ENCODE data around the gene SNAPC2.
"Not testable (repeated sequence)": the region's sequence is repeated elsewhere in the genome, so short reads cannot be mapped to it uniquely, and the experiment has no call there.

Gene SNAPC2

DNA sequence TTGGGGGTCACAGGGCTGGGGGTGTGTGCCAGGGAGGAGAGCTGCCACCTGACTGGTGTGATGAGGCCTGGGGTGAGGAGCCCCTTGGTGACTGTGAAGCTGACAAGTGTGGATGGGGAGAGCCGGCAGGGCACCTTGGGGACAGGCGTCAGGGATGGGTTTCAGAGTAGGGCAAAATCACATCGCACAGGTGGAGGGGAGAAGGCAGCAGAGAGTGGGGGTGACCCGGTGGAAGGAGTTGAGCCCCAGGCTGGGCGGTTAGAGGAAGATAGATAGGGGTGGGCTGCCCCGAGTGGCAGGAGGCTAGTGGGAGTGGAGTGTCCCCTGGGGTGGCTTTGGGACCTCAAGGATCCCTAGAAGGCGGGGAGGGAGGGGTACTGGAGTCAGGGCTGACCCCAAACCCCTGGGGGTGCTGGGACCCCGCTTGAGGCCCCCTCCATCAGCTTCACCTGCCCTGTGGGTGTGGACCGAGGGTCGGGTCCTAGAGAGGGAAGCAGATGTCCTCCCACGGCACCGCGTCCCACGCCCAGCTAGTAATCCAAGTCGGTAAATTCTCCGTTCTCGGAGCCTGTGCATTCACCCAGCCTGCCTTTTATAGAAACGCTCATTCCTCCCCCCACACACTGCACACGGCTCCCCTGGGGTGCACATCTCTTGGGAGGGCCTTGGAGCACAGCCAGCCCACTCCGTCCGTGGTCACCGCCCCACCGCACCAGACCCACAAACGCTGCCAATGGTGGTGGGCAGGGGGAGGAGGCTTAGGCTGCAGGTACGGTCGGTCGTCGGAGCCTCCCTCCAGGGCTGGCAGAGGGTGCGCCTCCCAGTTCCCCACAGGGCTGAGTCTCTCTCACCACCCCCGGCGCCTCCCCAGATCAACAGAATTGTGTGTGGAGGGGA lies 3.4 kb downstream of the SNAPC2 start:
- DNase-seq = no peak

- DNase-seq = no peak
These were observed 4.1 kb downstream of the SNAPC2 start for GRCh38 chr19:7924241-7924640.

DNA sequence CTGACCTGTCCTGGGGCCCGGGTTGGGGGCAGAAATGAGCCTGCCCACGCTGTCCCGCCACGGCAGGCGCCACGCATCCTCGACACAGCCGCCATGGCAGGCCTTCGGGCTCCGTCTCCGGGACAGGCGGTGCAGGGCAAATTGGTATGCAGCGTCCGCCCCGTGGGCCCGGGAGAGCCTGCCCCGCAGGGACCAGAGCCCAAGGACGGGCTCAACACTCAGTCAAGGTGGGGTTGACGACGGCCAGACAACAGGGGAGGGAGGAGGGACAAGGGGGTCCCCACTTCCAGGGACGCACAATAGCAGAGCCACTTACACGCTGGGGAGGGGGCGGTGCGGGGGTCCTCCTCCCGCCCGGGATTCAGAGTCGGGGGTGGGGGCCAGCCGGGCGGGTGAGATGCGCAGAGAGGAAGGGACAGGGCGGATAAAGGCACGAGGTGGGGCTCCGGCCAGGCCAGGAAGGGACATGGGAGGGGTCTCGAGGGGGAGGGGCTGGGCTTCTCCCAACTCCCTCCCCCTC lies 4.6 kb downstream of the SNAPC2 start:
- DNase-seq = no peak

DNA sequence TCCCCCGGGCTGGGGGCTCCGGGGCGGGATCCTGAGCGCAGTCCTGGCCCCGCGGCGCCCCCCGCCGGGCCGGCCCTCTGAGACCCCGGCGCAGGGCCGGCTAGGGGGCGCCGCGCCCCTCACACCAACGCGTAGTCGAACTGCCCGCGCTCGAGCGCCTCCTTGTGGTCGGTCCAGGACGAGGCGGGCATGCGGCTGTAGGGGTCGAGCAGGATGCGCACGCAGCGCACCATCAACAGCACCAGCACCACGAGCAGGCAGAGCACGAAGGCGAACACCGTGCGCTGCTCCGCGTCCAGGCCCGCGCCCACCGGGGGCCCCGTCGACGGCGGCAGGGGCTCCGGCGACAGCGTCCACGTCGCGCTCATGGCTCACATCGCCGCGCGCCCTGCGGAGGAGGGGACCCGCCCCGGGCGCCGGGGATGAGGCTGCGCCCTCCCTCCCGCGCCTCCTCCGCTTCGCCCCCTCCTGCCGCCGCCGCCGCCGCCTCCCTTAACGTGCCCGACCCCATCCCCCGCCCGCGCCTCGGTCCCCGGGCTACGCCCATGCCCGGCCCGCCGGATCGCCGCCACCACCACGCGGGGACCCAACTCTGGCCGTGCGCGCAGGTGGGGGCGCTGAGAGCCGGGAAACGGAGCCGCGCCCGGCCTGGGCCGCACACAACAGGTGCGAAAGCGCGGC lies 5.2 kb downstream of the SNAPC2 start:
- DNase-seq = peak; percentile 39

- no peak for DNase-seq
These were observed 6.0 kb downstream of the SNAPC2 start, which contains the start of gene CTXN1 for GRCh38 chr19:7926021-7926726. CTXN1 (minus strand) TSS chr19:7926135; CDS start chr19:7925538, 597 bp downstream.

GRCh38 chr19:7926727-7927604 lies 6.8 kb downstream of the SNAPC2 start:
- no peak for DNase-seq

GRCh38 chr19:7927605-7928333 lies 7.6 kb downstream of the SNAPC2 start:
- DNase-seq = no peak

- DNase-seq = no peak
These were observed 8.2 kb downstream of the SNAPC2 start for GRCh38 chr19:7928334-7928706.

GRCh38 chr19:7928741-7929701 lies 8.9 kb downstream of the SNAPC2 start:
- peak; percentile 46 for DNase-seq

DNA sequence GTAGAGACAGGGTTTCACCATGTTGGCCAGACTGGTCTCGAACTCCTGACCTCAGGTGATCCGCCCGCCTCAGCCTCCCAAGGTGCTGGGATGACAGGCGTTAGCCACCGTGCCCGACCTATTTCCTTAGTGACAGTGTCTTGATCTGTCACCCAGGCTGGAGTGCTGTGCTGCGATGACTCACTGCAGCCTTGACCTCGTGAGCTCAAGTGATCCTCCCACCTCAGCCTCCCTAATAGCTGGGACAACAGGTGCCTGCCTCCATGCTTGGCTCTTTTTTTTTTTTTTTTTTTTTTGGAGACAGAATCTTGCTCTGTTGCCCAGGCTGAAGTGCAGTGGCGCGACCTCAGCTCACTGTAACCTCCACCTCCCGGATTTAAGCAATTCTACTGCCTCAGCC lies 9.9 kb downstream of the SNAPC2 start:
- not testable (repeated sequence) for DNase-seq

DNA sequence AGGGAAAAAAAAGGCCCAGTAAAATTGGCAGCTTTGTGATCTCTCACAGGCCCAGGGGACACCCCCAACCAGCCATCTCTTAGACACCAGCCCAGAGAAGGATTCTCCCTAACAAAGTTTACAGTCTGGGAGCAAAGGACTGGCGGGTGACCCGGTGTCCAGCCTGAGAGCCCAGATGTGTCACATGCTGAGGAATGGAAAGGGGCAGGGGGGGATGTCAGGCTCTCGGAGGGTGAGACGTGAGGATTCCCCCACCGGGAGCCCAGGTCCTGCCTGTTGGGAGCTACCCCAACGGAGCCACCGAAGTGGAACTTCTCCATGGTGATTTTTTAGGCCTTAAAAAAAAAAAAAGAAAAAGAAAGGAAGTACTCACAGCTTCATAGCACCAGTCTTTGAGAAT lies 10.6 kb downstream of the SNAPC2 start:
- no peak for DNase-seq

GRCh38 chr19:7931221-7932061 lies 11.3 kb downstream of the SNAPC2 start:
- no peak for DNase-seq

GRCh38 chr19:7932276-7932929 lies 12.3 kb downstream of the SNAPC2 start:
- DNase-seq = no peak

- DNase-seq = no peak
These were observed 12.8 kb downstream of the SNAPC2 start for GRCh38 chr19:7932930-7933300.

- DNase-seq = no peak
These were observed 13.3 kb downstream of the SNAPC2 start for GRCh38 chr19:7933411-7933810.

GRCh38 chr19:7933828-7934725 lies 13.9 kb downstream of the SNAPC2 start:
- DNase-seq = no peak

DNA sequence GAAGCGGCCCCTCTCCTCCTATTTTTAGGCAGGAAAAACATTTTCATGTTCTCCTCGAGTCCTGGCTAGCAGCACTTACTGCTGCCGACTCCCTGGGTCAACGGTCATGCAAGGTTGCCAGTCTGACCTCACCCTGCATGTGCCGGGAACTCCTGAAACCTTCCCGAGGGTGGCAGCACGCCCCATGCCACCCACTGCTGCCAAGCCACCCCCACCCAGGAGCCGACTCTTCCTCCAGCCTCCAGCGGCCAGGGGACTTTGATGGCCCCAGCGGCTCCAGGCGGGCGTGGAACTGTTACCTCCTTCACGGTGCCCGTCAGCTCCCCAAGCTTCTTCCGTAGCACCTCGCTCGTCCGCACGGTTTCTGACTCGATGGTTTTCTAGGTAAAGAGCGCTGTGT lies 14.6 kb downstream of the SNAPC2 start:
- DNase-seq = no peak

- no peak for DNase-seq
These were observed 20.7 kb downstream of the SNAPC2 start for GRCh38 chr19:7940841-7941240.
